MCF 10A (cell line): ENCODE data around the gene FRMD6. TPM values are rescaled to one million over a fixed set of nuclear protein-coding genes. Genes with fewer than 3 reads are reported as not detected.

ENCODE experiments used
- BruUV-seq: library from RNA; stranded (reverse); fragments of 400-500 nt; replicated peaks from 2 replicates; lab custom pipeline; 2021; lab: Mats Ljungman, UMichigan
- CTCF ChIA-PET: fragments of 300-600 bp; sonication (Branson Sonifier 250); formaldehyde crosslinking; extraction: SDS; loops from one replicate; lab custom pipeline; 2021; ENCODE audit warnings: antibody characterized with exemption, inconsistent platforms; lab: Yijun Ruan, JAX
- POLR2A ChIA-PET: fragments of 300-600, 350-650 bp; sonication (Branson Sonifier 250); formaldehyde crosslinking; extraction: SDS; loops from one replicate; lab custom pipeline; 2020; ENCODE audit warnings: antibody characterized with exemption, inconsistent platforms; lab: Yijun Ruan, JAX
- DNase-seq: peaks from one replicate; pipeline ENCODE4 v3.0.0-alpha.2; 2018; ENCODE audit not compliant: unreplicated experiment
- H3K27ac Mint-ChIP-seq: one replicate; pipeline ENCODE4 v1.8.0; 2022; ENCODE audit warnings: mild to moderate bottlenecking, low read depth, mixed read lengths; ENCODE audit not compliant: unreplicated experiment
- H3K27me3 Mint-ChIP-seq: one replicate; pipeline ENCODE4 v1.8.0; 2022; ENCODE audit warnings: mixed read lengths; ENCODE audit not compliant: insufficient read depth, unreplicated experiment
- H3K36me3 Mint-ChIP-seq: one replicate; pipeline ENCODE4 v1.8.0; 2022; ENCODE audit warnings: mild to moderate bottlenecking, moderate library complexity, mixed read lengths; ENCODE audit not compliant: insufficient read depth, unreplicated experiment
- H3K4me1 Mint-ChIP-seq: one replicate; pipeline ENCODE4 v1.8.0; 2022; ENCODE audit warnings: mixed read lengths; ENCODE audit not compliant: insufficient read depth, unreplicated experiment
- H3K4me3 Mint-ChIP-seq: one replicate; pipeline ENCODE4 v1.8.0; 2022; ENCODE audit warnings: mild to moderate bottlenecking, moderate library complexity, mixed read lengths; ENCODE audit not compliant: unreplicated experiment
- H3K9me3 Mint-ChIP-seq: one replicate; pipeline ENCODE4 v1.8.0; 2022; ENCODE audit warnings: mixed read lengths; ENCODE audit not compliant: unreplicated experiment
- intact Hi-C: fragments of 100-400 bp; cut with micrococcal nuclease; formaldehyde crosslinking; loops from 2 replicates; pipeline ENCODE4 v1.14.1; 2022
- total RNA-seq: library from RNA; stranded (reverse); gene quantifications from 2 replicates; pipeline ENCODE4 v1.2.3, GENCODE V29; 2022
- TF ChIP-seq, protein P1 (sequence below): fragments of 200-600 bp; IDR thresholded peaks from one replicate; pipeline ENCODE4 v1.8.0; 2022; ENCODE audit warnings: antibody characterized with exemption, mild to moderate bottlenecking; ENCODE audit not compliant: unreplicated experiment

The FRMD6 gene
- total RNA-seq, 1 experiment from 2014 or later, result 135 TPM

DNA sequence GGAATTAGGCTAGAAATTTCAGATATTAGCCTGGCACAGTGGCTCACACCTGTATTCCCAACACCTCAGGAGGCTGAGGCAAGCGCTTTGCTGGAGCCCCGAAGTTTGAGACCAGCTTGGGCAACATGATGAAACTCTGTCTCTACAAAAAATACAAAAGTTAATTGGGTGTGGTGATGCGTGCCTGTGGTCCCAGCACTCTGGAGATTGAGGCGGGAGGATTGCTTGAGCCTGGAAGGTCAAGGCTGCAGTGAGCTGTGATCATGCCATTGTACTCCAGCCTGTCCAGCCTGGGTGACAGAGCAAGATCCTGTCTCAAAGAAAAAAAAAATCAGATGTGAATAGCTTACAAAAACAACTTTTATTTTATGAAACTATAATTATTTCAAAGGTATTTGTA is 15.1 kb downstream of the FRMD6 start:
- BruUV-seq, result no TSS peak
- intact Hi-C loops, result no loop called here
- TF ChIP-seq, protein P1, sequence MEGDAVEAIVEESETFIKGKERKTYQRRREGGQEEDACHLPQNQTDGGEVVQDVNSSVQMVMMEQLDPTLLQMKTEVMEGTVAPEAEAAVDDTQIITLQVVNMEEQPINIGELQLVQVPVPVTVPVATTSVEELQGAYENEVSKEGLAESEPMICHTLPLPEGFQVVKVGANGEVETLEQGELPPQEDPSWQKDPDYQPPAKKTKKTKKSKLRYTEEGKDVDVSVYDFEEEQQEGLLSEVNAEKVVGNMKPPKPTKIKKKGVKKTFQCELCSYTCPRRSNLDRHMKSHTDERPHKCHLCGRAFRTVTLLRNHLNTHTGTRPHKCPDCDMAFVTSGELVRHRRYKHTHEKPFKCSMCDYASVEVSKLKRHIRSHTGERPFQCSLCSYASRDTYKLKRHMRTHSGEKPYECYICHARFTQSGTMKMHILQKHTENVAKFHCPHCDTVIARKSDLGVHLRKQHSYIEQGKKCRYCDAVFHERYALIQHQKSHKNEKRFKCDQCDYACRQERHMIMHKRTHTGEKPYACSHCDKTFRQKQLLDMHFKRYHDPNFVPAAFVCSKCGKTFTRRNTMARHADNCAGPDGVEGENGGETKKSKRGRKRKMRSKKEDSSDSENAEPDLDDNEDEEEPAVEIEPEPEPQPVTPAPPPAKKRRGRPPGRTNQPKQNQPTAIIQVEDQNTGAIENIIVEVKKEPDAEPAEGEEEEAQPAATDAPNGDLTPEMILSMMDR, result no peak
- Mint-ChIP-seq H3K4me3 (no peak overlapping the region), H3K4me1 (peaks cover 22% of the 10 kb centered on the region), H3K27me3 (no peaks in the 10 kb centered on the region), H3K9me3 (peaks cover 8% of the 10 kb centered on the region), H3K27ac (no peak overlapping the region), H3K36me3 (peaks cover 33% of the 10 kb centered on the region)
- POLR2A ChIA-PET, result interaction anchor here (1.1 to 4.3 kb wide), 2 partner anchors 9 to 19 kb away, joined by 3 to 21 read pairs; no protein-coding TSS in a partner anchor
- CTCF ChIA-PET, result interaction anchor here (0.6 to 2.1 kb wide), 3 partner anchors 15 to 113 kb away, joined by 3 to 9 read pairs (median 4); partner anchors contain the start of gene FRMD6
- DNase-seq, result no peak

DNA sequence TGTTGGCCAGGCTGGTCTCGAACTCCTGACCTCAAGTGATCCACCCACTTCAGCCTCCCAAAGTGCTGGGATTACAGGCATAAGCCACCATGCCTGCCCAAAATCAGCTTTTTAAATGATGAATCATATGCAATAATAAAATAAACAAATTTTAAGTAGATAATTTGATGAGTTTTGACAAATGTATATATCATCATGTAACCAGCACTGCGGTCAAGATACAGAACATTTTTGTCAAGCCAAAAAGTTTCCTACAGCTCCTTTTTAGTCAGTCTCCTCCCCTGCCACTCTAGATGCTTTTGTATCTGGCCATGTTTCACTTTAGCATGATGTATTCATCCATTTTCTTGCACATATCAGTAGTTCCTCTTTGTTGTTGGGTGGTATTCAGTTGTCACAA is 17.2 kb downstream of the FRMD6 start:
- Mint-ChIP-seq H3K9me3 (peaks cover 8% of the 10 kb centered on the region), H3K4me1 (peaks cover 17% of the 10 kb centered on the region), H3K27ac (no peak overlapping the region), H3K27me3 (no peaks in the 10 kb centered on the region), H3K36me3 (peaks cover 28% of the 10 kb centered on the region), H3K4me3 (no peak overlapping the region)
- ChIA-PET POLR2A (interaction anchor here (0.7 to 1.0 kb wide), 4 partner anchors 10 to 241 kb away, joined by 3 to 5 read pairs (median 4); no protein-coding TSS in a partner anchor), CTCF (interaction anchor here (0.9 to 1.1 kb wide), 2 partner anchors 46 to 110 kb away, joined by 3 read pairs; no protein-coding TSS in a partner anchor)
- intact Hi-C loops, result no loop called here
- TF ChIP-seq, protein P1, result no peak
- no TSS peak for BruUV-seq
- DNase-seq, result no peak

DNA sequence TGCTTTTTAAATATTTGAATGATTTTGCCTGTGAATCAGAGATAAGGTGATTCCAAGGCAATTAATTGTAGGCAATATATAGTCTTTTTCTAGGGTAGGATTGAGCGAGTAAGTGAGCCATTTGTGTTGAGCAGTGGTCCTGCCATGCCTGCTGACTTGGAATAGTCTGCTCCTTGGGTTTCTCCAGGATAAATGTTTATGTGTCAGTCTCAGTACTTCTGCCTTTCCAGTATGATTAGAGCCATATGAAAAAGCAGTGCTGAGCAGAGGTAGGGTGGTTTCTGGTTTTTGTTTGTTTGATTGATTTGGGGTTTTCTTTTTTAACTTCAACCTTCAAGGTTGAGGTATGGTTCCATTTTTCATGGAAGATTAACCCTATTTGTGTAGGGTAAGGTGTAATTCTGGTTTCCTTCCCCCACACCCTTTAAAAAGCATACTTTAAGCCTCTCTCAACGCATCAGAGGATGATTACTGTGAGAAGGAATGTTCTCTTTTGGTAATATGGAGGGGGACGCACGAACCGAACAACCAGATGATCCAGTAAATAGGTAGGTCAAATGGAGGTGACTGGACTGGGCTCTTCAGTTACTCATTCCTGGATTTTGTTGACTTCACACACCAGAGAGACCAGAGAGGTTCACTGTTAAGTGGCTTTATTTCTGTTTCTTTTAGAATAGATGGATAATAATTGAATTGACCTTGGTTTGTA is 22.7 kb downstream of the FRMD6 start:
- peaks cover 11% of the 10 kb centered on the region for H3K36me3 Mint-ChIP-seq
- H3K4me3 Mint-ChIP-seq, result peak overlapping the region; percentile 41
- CTCF ChIA-PET, result no interaction called here
- H3K9me3 Mint-ChIP-seq, result no peaks in the 10 kb centered on the region
- peak overlapping the region; percentile 94 for H3K27ac Mint-ChIP-seq
- no peaks in the 10 kb centered on the region for H3K27me3 Mint-ChIP-seq
- POLR2A ChIA-PET, result interaction anchor here (0.7 to 3.2 kb wide), 2 partner anchors 9 to 336 kb away, joined by 3 to 21 read pairs; no protein-coding TSS in a partner anchor
- peak; percentile 42 for DNase-seq
- peaks cover 50% of the 10 kb centered on the region for H3K4me1 Mint-ChIP-seq
- TF ChIP-seq, protein P1, result no peak
- BruUV-seq, result no TSS peak
- intact Hi-C loops, result no loop called here

DNA sequence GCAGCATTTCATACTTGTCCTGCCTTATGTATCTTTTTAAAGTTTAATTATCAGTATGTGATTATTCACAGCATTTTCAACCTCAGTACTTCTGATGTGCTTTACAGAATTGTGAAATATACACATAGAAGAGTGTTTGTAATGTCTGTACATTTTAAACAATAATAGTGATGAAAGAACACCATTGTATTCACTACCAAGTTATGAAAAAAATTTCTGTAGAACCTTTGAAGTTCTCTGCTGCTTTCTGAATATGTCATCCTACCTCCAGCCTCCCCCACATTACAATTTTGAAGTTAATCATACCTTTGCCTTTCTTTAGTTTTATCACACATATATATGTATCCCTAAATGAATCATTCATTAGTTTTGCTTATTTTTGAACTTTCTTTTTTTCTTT is 24.8 kb downstream of the FRMD6 start:
- POLR2A ChIA-PET, result interaction anchor here (1.0 to 3.2 kb wide), 2 partner anchors 10 to 11 kb away, joined by 3 to 21 read pairs; no protein-coding TSS in a partner anchor
- Mint-ChIP-seq H3K4me3 (peak overlapping the region; percentile 8), H3K36me3 (peaks cover 8% of the 10 kb centered on the region), H3K9me3 (no peaks in the 10 kb centered on the region), H3K4me1 (peaks cover 59% of the 10 kb centered on the region), H3K27ac (peak overlapping the region; percentile 66), H3K27me3 (no peaks in the 10 kb centered on the region)
- TF ChIP-seq, protein P1, result no peak
- no TSS peak for BruUV-seq
- CTCF ChIA-PET, result no interaction called here
- intact Hi-C loops, result no loop called here
- peak; percentile 25 for DNase-seq
